Adipocyte (in vitro differentiated cells): Measurements from ENCODE around the gene NEK8.
"Not testable (repeated sequence)": the region's sequence is repeated elsewhere in the genome, so short reads cannot be mapped to it uniquely, and the experiment has no call there.

Source experiments
- DNase-seq: peaks from one replicate; pipeline ENCODE4 v3.0.0-alpha.2; 2015; ENCODE audit warnings: low read depth
- H3K27me3 ChIP-seq: replicated peaks from 2 replicates; pipeline ENCODE4 v1.7.0; 2013; ENCODE audit warnings: mild to moderate bottlenecking, low read length, moderate library complexity; ENCODE audit not compliant: control insufficient read depth, insufficient read depth
- H3K36me3 ChIP-seq: 2 replicates; pipeline ENCODE4 v1.7.0; 2013; ENCODE audit warnings: low read length, mild to moderate bottlenecking, moderate library complexity; ENCODE audit not compliant: control insufficient read depth, insufficient read depth, severe bottlenecking
- H3K4me1 ChIP-seq: 2 replicates; pipeline ENCODE4 v1.7.0; 2013; ENCODE audit warnings: mild to moderate bottlenecking, low read length, moderate library complexity; ENCODE audit not compliant: control insufficient read depth, insufficient read depth
- H3K4me3 ChIP-seq: 2 replicates; pipeline ENCODE4 v1.7.0; 2013; ENCODE audit warnings: mild to moderate bottlenecking, low read length, moderate library complexity
- H3K9ac ChIP-seq: 2 replicates; pipeline ENCODE4 v1.7.0; 2013; ENCODE audit warnings: mild to moderate bottlenecking, low read length, moderate library complexity
- H3K9me3 ChIP-seq: 2 replicates; pipeline ENCODE4 v1.7.0; 2013; ENCODE audit warnings: mild to moderate bottlenecking, low read length, moderate library complexity; ENCODE audit not compliant: control insufficient read depth

Gene NEK8

DNA sequence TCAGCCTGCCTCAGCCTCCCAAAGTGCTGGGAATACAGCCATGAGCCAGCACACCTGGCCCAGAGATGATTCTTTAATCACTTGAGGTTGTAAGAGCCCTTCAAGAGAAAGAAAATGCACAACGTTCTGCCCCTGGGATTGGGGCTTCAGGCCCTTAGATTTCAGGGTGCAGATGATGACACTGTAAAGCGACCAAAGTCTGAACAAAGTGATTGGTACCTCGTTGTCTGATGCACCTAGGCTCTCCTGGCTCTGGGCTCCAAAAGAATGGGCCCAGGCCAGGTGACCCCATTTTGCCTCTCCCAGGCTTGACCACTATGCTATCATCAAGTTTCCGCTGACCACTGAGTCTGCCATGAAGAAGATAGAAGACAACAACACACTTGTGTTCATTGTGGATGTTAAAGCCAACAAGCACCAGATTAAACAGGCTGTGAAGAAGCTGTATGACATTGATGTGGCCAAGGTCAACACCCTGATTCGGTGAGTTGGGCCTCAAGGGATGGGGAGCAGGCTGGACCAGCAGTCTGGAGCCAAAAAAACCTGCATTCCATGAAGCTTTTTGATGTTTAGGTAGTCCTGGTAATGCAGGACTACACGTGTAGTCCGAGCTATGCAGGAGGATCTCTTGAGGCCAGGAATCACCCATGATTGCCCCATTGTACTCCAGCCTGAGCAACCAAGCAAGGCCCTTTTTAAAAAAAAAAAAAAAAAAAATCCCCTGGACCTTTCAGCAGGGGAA lies 6.0 kb upstream of the NEK8 start:
- H3K4me3 ChIP-seq: peak overlapping the region; percentile 89
- peaks cover 59% of the 10 kb centered on the region for H3K4me1 ChIP-seq
- no peaks in the 10 kb centered on the region for H3K27me3 ChIP-seq
- peaks cover 38% of the 10 kb centered on the region for H3K36me3 ChIP-seq
- peak overlapping the region; percentile 91 for H3K9ac ChIP-seq
- DNase-seq: no peak
- no peaks in the 10 kb centered on the region for H3K9me3 ChIP-seq

DNA sequence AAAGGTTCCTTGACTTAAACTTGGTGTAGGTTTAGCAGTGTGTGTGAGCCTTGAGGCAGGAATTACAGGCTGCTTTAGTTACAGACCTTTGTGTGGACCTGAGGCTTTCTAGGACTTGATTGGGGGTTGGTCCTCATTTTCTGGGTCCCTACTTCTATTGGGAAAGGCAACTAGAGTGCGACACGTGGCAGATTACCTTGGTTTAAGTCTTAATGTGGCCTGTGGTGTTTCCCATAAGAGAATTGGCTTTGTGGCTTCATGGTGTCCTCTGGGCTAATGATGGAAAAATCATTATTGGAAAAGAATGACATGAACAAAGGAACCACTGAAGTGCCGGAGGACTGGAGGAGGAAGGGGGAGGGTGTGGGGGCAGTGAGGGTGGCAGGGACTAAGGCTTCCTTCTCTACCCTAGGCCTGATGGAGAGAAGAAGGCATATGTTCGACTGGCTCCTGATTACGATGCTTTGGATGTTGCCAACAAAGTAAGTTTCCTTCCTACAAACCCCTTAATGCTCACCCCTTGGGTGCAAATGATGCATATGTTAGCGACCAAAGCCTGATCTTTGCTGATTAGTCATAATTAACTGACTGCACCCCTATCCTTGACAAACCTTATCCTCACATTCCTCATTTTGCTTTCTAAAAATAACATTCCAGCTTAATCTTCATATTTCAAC lies 5.3 kb upstream of the NEK8 start:
- H3K36me3 ChIP-seq: peaks cover 38% of the 10 kb centered on the region
- peaks cover 62% of the 10 kb centered on the region for H3K4me1 ChIP-seq
- peak overlapping the region; percentile 89 for H3K4me3 ChIP-seq
- no peaks in the 10 kb centered on the region for H3K27me3 ChIP-seq
- DNase-seq: no peak
- H3K9me3 ChIP-seq: no peaks in the 10 kb centered on the region
- H3K9ac ChIP-seq: peak overlapping the region; percentile 91

DNA sequence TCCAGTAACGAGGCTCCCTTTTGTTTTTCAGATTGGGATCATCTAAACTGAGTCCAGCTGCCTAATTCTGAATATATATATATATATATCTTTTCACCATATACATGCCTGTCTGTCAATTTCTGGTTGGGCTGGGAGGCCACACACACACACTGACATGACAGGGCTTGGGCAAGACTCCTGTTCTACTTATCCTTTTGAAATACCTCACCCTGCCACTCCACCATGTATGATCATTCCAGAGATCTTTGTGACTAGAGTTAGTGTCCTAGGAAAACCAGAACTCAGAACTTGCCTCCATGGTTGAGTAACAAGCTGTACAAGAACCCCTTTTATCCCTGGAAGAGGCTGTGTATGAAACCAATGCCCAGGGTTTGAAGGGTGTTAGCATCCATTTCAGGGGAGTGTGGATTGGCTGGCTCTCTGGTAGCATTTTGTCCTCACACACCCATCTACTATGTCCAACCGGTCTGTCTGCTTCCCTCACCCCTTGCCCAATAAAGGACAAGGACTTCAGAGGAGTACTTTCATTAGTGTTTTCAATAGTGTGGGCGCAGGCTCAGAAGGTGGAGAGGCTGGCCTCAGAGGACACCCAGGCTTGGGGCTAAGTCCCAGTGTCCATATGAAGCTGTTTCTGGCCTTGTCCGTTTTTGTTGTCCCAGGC lies 4.6 kb upstream of the NEK8 start:
- not testable (repeated sequence) for H3K4me3 ChIP-seq, H3K27me3 ChIP-seq, H3K9me3 ChIP-seq, DNase-seq
- peaks cover 56% of the 10 kb centered on the region for H3K4me1 ChIP-seq
- peak overlapping the region; percentile 95 for H3K9ac ChIP-seq
- peaks cover 38% of the 10 kb centered on the region for H3K36me3 ChIP-seq

DNA sequence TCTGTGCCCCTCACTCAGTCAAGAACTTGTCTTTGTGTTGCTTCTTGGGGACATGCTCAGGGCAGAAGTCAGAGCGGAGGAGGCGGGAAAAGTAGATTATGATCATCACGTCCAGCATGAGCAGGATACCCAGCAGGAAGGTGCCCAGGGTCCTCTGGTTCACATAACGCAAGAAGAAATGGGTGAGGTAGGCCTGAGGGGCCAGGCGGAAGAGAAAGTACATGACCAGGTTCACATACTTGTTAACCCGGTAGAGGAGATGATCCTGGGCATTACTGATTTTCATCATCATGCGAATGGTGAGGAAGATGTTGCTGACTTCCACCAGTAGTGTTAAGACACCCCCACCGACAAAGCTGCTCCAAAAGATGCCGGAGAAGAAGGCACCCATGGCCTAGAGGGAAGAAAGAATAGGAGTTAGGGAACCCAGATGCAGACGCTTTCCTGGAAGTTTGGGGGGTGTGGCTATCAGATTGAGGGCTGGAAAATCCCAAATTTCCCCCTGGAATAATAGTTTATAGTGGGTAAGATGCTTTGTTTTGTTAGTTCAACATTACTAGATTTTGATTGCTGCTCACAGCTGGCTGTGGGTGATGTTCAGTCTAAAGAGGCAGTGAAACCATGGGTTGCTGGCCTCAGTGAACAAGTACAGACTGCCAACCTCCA lies 4.0 kb upstream of the NEK8 start:
- H3K9ac ChIP-seq: peak overlapping the region; percentile 95
- peak overlapping the region; percentile 90 for H3K4me3 ChIP-seq
- no peaks in the 10 kb centered on the region for H3K9me3 ChIP-seq
- DNase-seq: no peak
- peaks cover 53% of the 10 kb centered on the region for H3K4me1 ChIP-seq
- H3K36me3 ChIP-seq: peaks cover 38% of the 10 kb centered on the region
- H3K27me3 ChIP-seq: no peaks in the 10 kb centered on the region

DNA sequence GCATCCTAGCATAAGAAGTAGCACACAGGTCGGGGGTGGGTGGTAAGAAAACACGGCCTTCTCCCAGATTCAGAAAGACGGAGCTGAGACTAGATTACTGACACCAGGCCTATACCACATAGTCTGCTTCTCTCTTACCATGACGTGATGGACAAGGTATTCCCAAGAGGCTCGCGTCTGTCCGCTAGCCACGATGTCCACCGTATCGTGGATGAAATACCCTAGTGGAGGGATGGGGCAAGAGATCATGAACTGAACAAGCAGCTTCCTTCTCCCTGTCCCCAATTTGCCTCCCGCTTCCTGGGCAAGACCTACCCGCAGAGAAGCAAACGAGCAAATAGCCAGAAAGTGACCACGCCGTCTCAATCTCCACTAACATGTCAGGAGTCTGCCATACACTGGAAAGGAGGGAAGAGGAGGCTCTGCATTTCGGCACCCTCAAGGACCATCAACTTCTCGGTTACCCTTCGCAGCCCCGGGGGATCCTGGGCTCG lies 3.4 kb upstream of the NEK8 start:
- H3K27me3 ChIP-seq: no peaks in the 10 kb centered on the region
- peak; percentile 36 for DNase-seq
- no peaks in the 10 kb centered on the region for H3K9me3 ChIP-seq
- H3K36me3 ChIP-seq: peaks cover 38% of the 10 kb centered on the region
- H3K9ac ChIP-seq: peak overlapping the region; percentile 95
- peak overlapping the region; percentile 90 for H3K4me3 ChIP-seq
- peaks cover 53% of the 10 kb centered on the region for H3K4me1 ChIP-seq

DNA sequence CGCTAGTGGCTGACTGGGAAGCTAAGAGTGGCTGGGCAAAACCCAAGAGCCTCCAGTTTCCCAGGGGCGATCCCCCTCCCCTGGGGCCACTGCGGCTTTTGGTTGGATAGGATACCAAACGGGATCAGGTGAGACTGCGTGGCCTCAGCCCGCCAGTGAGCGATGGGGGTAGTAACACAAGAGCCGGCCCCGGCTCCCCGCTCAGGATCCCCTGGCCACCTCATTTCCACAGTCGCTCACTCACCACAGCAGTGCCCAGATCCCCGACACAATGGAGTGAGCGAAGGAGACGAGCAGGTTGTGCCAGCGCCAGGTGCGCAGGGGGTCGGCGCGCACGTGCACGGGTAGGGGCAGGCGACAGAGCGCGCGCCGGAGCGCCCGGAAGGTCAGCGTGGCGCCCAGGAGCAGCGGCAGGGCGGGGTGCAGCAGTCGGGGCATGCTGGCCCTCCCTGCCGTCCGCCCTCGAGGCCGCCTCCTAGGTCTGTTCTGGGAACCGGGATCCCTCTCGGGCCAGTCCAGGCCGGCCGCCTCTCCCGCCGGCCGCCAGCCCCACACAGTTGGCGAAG lies 2.8 kb upstream of the NEK8 start:
- peak overlapping the region; percentile 90 for H3K4me3 ChIP-seq
- peaks cover 38% of the 10 kb centered on the region for H3K36me3 ChIP-seq
- DNase-seq: no peak
- no peaks in the 10 kb centered on the region for H3K27me3 ChIP-seq
- peak overlapping the region; percentile 95 for H3K9ac ChIP-seq
- no peaks in the 10 kb centered on the region for H3K9me3 ChIP-seq
- H3K4me1 ChIP-seq: peaks cover 53% of the 10 kb centered on the region

DNA sequence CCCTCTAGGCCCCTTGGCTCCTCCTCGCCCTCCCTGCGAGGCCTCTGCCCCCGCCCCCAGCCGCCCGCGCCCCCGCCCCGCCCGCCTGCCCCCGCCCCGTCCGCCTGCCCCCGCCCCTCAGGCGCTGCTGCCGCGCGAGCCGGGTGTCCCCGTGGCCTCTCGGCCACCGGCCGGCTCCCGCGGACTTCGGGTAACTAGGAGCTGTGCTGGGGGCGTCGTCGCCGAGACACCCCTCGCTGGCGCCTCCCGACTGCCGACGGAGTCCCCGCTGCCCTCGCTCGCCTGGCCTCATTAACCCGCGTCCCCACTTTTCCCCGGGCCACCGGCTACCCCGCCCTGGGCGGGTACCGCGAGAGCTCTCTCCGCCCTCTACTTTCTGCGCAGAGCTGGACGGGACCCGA lies 2.4 kb upstream of the NEK8 start, which contains the start of gene TLCD1:
TLCD1 (minus strand) TSS at position 8 of the 401 bp plus-strand sequence. CDS start 136 bp downstream, outside the sequence.
- Histone ChIP-seq H3K36me3 (peaks cover 36% of the 10 kb centered on the region), H3K4me1 (peaks cover 50% of the 10 kb centered on the region), H3K9ac (peak within 1 kb of the TSS; percentile 95), H3K27me3 (no peaks in the 10 kb centered on the region), H3K4me3 (peak within 1 kb of the TSS; percentile 90), H3K9me3 (no peaks in the 10 kb centered on the region)
- DNase-seq: peak; percentile 87

DNA sequence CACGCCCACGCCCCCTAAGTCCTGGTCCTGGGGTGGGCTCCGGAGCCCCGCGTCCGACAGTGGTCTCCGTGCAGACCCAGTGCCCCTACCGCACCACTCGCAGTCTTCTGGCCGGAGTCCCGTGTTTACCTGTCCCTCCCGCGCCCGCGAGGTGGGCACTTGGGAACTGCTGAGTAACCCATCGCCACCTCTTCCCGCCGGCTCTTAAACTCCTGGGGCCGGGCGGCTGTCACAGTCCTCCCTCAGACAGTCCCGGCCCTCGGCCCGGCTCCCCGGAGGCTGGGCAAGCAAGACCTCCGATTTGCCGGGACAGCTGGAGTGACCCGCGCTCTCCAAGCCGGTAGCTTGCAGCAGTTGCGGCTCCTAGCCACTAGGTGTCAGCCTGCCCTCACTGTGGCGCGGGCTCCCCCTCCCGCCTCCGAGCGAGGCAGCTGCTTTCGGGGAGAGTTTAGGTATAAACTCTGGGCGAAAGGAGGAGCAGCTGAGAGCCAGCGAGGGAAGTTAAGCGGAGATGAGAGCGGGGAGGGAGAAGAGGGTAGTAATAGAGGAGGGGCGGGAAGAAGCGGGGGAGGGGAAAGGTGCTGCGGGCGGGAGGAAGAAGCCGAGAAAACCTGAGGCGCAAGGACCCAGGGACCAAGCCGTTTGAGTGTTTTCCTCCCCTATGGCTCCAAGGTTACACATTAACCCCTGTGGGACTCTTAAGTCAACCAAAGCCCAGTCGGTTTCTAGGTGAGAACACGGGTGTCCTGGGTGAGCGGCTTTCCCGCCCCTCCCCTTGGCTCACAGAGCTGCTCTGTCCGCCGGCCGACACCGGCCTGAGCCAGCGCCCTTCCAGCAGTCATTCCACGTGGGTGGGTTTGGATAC lies 1.7 kb upstream of the NEK8 start:
- peak overlapping the region; percentile 90 for H3K4me3 ChIP-seq
- peaks cover 31% of the 10 kb centered on the region for H3K36me3 ChIP-seq
- H3K9me3 ChIP-seq: no peaks in the 10 kb centered on the region
- peaks cover 44% of the 10 kb centered on the region for H3K4me1 ChIP-seq
- no peaks in the 10 kb centered on the region for H3K27me3 ChIP-seq
- peak overlapping the region; percentile 88 for H3K9ac ChIP-seq
- DNase-seq: peak; percentile 98

DNA sequence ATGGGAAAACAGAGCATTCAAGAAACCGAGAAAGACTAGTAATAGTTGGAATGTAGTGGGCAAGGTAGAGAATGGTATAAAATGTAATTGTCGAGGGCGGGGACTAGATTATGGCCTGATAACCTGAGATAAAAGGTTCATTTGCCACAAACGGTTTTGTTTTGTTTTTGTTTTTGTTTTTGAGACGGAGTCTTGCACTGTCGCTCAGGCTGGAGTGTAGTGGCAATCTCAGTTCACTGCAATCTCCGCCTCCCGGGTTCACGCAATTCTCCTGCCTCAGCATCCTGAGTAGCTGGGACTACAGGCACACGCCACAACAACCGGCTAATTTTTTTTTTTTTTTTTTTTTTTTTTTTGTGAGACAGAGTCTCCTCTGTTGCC lies 1.4 kb downstream of the NEK8 start:
- no peak for DNase-seq
- H3K27me3 ChIP-seq: no peaks in the 10 kb centered on the region
- H3K4me1 ChIP-seq: peaks cover 19% of the 10 kb centered on the region
- H3K9ac ChIP-seq: no peak overlapping the region
- no peaks in the 10 kb centered on the region for H3K9me3 ChIP-seq
- H3K4me3 ChIP-seq: no peak overlapping the region
- peaks cover 5% of the 10 kb centered on the region for H3K36me3 ChIP-seq

DNA sequence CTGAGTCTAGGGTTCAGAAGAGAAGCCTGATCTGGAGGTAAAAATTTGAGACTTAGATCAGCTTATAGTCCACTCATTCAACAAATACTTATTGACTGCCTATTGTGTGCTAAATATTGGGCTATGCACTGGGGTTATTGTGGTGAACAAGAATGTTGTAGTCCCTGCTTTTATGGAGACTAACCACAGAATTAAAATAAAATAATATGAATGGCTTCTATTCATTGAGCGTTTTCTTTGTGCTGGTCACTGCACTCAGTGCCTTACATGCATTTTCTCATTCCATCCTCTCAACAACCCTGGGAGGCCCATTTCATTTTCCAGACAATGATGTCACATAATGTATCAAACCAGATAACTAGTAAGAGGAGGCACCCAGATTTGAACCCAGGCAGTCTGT lies 4.8 kb downstream of the NEK8 start:
- Histone ChIP-seq H3K4me3 (no peak overlapping the region), H3K36me3 (peaks cover 5% of the 10 kb centered on the region), H3K9ac (no peak overlapping the region), H3K9me3 (no peaks in the 10 kb centered on the region), H3K27me3 (no peaks in the 10 kb centered on the region), H3K4me1 (no peaks in the 10 kb centered on the region)
- DNase-seq: no peak
